K562 (cell line): ENCODE data around the gene TPD52L1. TPM values are rescaled to one million over a fixed set of nuclear protein-coding genes. Genes with fewer than 3 reads are reported as not detected.
A peak's percentile ranks its signal among the peaks of the same experiment; 100 is the strongest.

ENCODE experiments used
- CBX3 ChIP-seq, 2 experiments: IDR thresholded peaks; 1 replicate in 1 of 2; 2 replicates in 1 of 2; pipeline ENCODE4 v1.6.1; 2012; ENCODE audit warnings: inconsistent platforms in 2 of 2, low read length in 2 of 2, borderline replicate concordance in 1 of 2, control low read depth in 1 of 2
- DIDO1 ChIP-seq: fragments of 450-650 bp; IDR thresholded peaks from 2 replicates; pipeline ENCODE4 v1.6.1; 2016; ENCODE audit warnings: low read depth, missing biosample characterization, missing genetic modification characterization
- GABPA ChIP-seq: fragments of 200-800 bp; sonication (Bioruptor generic); conservative IDR thresholded peaks from 2 replicates; pipeline ENCODE4 v1.6.1; 2016; ENCODE audit warnings: low read depth, missing genetic modification characterization, missing compliant biosample characterization
- HDAC8 ChIP-seq: fragments of 450-650 bp; IDR thresholded peaks from 2 replicates; pipeline ENCODE4 v1.6.1; 2016; ENCODE audit warnings: mild to moderate bottlenecking, missing genetic modification characterization, moderate library complexity, missing compliant biosample characterization
- HMG20B ChIP-seq: fragments of 250-450 bp; sonication (Bioruptor Pico); IDR thresholded peaks from 2 replicates; pipeline ENCODE4 v1.5.0; 2021; ENCODE audit warnings: mild to moderate bottlenecking
- HNRNPUL1 ChIP-seq: fragments of 200-400 bp; formaldehyde crosslinking; IDR thresholded peaks from 2 replicates; pipeline ENCODE4 v1.6.1; 2017; ENCODE audit warnings: low read length
- HSF4 ChIP-seq: fragments of 250-450 bp; sonication (Bioruptor Pico); IDR thresholded peaks from 2 replicates; pipeline ENCODE4 v2.1.2; 2022; ENCODE audit warnings: mild to moderate bottlenecking, moderate library complexity, borderline replicate concordance
- ILF3 ChIP-seq: fragments of 450-650 bp; IDR thresholded peaks from 2 replicates; pipeline ENCODE4 v1.6.1; 2018; ENCODE audit warnings: antibody characterized with exemption, mild to moderate bottlenecking, moderate library complexity, borderline replicate concordance
- IRF2 ChIP-seq: sonication (generic); formaldehyde crosslinking; IDR thresholded peaks from 2 replicates; pipeline ENCODE4 v1.8.1; 2022; ENCODE audit warnings: mild to moderate bottlenecking, missing genetic modification reagents
- MAFK ChIP-seq: IDR thresholded peaks from 2 replicates; pipeline ENCODE4 v1.6.1; 2011; ENCODE audit warnings: low read length, improper control_type of control experiment
- MTA1 ChIP-seq: fragments of 450-650 bp; IDR thresholded peaks from 2 replicates; pipeline ENCODE4 v1.6.1; 2017; ENCODE audit warnings: borderline replicate concordance
- POLR2H ChIP-seq: IDR thresholded peaks from 2 replicates; pipeline ENCODE4 v1.6.1; 2016; ENCODE audit warnings: missing genetic modification characterization, low read depth, mild to moderate bottlenecking, control low read depth, missing compliant biosample characterization, moderate library complexity
- POLR3A ChIP-seq: IDR thresholded peaks from 2 replicates; pipeline ENCODE4 v1.6.1; 2011; ENCODE audit warnings: borderline replicate concordance, mild to moderate bottlenecking, moderate library complexity; ENCODE audit not compliant: insufficient read length, insufficient read depth; ENCODE audit errors: extremely low read depth
- RBM15 ChIP-seq: fragments of 200-400 bp; formaldehyde crosslinking; IDR thresholded peaks from 2 replicates; pipeline ENCODE4 v1.6.1; 2018; ENCODE audit warnings: mild to moderate bottlenecking, low read length, moderate library complexity; ENCODE audit not compliant: insufficient read depth
- SMARCA5 ChIP-seq: fragments of 450-650 bp; IDR thresholded peaks from 2 replicates; pipeline ENCODE4 v1.6.1; 2016
- TGIF2 ChIP-seq: sonication (generic); formaldehyde crosslinking; IDR thresholded peaks from 2 replicates; pipeline ENCODE4 v1.8.1; 2022; ENCODE audit warnings: mild to moderate bottlenecking, missing genetic modification reagents, moderate library complexity
- ZNF197 ChIP-seq: fragments of 200-800 bp; sonication (Bioruptor generic); IDR thresholded peaks from 2 replicates; pipeline ENCODE4 v1.6.1; 2016; ENCODE audit warnings: low read depth, missing genetic modification characterization, missing compliant biosample characterization
- ZNF3 ChIP-seq: fragments of 250-450 bp; sonication (Bioruptor Pico); IDR thresholded peaks from 2 replicates; pipeline ENCODE4 v1.5.0; 2021; ENCODE audit warnings: mild to moderate bottlenecking, moderate library complexity
- ZNF41 ChIP-seq: fragments of 250-450 bp; sonication (Bioruptor Pico); conservative IDR thresholded peaks from 2 replicates; pipeline ENCODE4 v1.4.0; 2020; ENCODE audit warnings: mild to moderate bottlenecking
- ZNF766 ChIP-seq: fragments of 200-800 bp; sonication (Bioruptor generic); conservative IDR thresholded peaks from 2 replicates; pipeline ENCODE4 v1.6.1; 2016; ENCODE audit warnings: missing genetic modification characterization, missing compliant biosample characterization
- polyA plus RNA-seq, 8 experiments: library from polyadenylated mRNA; depleted of rRNA in 4 of 8; stranded (reverse) in 5 of 8; unstranded in 3 of 8; fragments of >200 nt; fragmentation: Nextera tagmentation in 2 of 8; fragmentation: Illumina TruSeq in 1 of 8; extraction: Ambion mirVana in 2 of 8; extraction: Trizol in 1 of 8; gene quantifications; 2 replicates each; pipeline versions ENCODE4 v1.2.1 to v1.2.3, GENCODE V29; 2011 to 2014; ENCODE audit warnings: inconsistent platforms in 1 of 8, missing spikeins in 1 of 8
- total RNA-seq, 7 experiments: library from RNA; depleted of rRNA in 6 of 7; stranded (reverse); fragments of >200 nt in 6 of 7; fragmentation: Illumina TruSeq in 2 of 7; extraction: Trizol in 2 of 7; gene quantifications; 2 replicates each; pipeline versions ENCODE4 v1.2.1 to v1.2.3, GENCODE V29; 2011 to 2021; ENCODE audit warnings: low replicate concordance in 1 of 7
- TF ChIP-seq, protein P1 (sequence below): sonication (generic); formaldehyde crosslinking; IDR thresholded peaks from 2 replicates; pipeline ENCODE4 v1.9.0; 2022; ENCODE audit warnings: mild to moderate bottlenecking, missing genetic modification reagents
- TF ChIP-seq, protein P2 (sequence below): IDR thresholded peaks from 3 replicates; pipeline ENCODE4 v1.6.1; 2011; ENCODE audit warnings: borderline replicate concordance, mild to moderate bottlenecking; ENCODE audit not compliant: insufficient read length, insufficient read depth
- TF ChIP-seq, protein P3 (sequence below): IDR thresholded peaks from 2 replicates; pipeline ENCODE4 v1.6.1; 2016; ENCODE audit warnings: missing genetic modification characterization, missing compliant biosample characterization
- TF ChIP-seq, protein P4 (sequence below): sonication (generic); formaldehyde crosslinking; IDR thresholded peaks from 2 replicates; pipeline ENCODE4 v1.4.0; 2020; ENCODE audit warnings: mild to moderate bottlenecking, missing genetic modification reagents

The TPD52L1 gene
- total and polyA plus RNA-seq, 9 of the 15 experiments (the other 6 are each of a cell fraction or from before 2014, with no cell fraction given) = 12.9 to 149 (median 75.7) TPM

DNA sequence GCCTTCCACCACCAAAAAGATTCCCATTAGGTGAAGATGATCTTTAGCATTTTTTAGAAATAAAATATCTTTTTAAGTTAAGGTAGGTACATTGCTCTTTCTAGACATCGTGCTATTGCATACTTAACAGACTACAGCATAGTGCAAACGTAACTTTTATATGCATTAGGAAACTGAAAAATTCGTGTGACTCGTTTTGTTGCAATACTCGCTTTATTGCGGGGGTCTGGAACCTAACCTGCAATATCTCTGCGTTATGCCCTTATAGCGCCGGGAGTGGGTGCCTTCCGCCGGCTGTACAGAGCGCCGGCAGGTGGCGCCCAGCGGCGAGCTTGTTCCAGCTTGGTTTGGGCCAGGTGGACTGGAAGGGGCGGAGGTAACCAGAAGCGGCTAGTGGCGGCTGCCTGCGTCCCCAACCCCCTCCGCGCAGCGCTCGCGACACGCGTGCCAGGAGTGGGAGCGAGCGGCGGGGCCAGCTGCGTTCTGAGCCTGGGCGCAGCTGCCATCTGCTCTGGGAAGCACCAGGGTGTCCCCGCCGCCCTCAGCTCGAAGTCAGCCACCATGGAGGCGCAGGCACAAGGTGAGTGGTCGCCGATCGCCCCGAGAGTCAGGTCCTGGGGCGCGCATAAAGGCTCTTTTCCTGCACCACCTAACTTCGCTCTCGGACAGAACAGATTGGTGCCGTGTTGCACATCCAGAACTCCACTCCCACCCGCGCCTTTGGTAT lies at the start of gene TPD52L1 (continued):
- TF ChIP-seq, protein P1, sequence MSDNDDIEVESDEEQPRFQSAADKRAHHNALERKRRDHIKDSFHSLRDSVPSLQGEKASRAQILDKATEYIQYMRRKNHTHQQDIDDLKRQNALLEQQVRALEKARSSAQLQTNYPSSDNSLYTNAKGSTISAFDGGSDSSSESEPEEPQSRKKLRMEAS (CRISPR knock-in tag) = peak; percentile 89
- TF ChIP-seq, protein P2, sequence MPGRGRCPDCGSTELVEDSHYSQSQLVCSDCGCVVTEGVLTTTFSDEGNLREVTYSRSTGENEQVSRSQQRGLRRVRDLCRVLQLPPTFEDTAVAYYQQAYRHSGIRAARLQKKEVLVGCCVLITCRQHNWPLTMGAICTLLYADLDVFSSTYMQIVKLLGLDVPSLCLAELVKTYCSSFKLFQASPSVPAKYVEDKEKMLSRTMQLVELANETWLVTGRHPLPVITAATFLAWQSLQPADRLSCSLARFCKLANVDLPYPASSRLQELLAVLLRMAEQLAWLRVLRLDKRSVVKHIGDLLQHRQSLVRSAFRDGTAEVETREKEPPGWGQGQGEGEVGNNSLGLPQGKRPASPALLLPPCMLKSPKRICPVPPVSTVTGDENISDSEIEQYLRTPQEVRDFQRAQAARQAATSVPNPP = no peak
- no peak for TF ChIP-seq MTA1
- no peak for TF ChIP-seq ZNF197 (CRISPR knock-in tag)
- no peak for TF ChIP-seq POLR2H
- TF ChIP-seq SMARCA5 = no peak
- TF ChIP-seq TGIF2 = peak; percentile 42; the same call in 1 of the 2 replicates
- TF ChIP-seq, protein P3, sequence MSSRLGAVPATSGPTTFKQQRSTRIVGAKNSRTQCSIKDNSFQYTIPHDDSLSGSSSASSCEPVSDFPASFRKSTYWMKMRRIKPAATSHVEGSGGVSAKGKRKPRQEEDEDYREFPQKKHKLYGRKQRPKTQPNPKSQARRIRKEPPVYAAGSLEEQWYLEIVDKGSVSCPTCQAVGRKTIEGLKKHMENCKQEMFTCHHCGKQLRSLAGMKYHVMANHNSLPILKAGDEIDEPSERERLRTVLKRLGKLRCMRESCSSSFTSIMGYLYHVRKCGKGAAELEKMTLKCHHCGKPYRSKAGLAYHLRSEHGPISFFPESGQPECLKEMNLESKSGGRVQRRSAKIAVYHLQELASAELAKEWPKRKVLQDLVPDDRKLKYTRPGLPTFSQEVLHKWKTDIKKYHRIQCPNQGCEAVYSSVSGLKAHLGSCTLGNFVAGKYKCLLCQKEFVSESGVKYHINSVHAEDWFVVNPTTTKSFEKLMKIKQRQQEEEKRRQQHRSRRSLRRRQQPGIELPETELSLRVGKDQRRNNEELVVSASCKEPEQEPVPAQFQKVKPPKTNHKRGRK (tag) = no peak
- 0 out of 2 replicates have a peak, but pooled peaks have one; percentile 39 for TF ChIP-seq ZNF41 (CRISPR knock-in tag)
- TF ChIP-seq HDAC8 = no peak
- TF ChIP-seq HSF4 = no peak
- TF ChIP-seq HMG20B (CRISPR knock-in tag) = no peak
- TF ChIP-seq IRF2 (CRISPR knock-in tag) = no peak
- no peak for TF ChIP-seq MAFK
- TF ChIP-seq, protein P4, sequence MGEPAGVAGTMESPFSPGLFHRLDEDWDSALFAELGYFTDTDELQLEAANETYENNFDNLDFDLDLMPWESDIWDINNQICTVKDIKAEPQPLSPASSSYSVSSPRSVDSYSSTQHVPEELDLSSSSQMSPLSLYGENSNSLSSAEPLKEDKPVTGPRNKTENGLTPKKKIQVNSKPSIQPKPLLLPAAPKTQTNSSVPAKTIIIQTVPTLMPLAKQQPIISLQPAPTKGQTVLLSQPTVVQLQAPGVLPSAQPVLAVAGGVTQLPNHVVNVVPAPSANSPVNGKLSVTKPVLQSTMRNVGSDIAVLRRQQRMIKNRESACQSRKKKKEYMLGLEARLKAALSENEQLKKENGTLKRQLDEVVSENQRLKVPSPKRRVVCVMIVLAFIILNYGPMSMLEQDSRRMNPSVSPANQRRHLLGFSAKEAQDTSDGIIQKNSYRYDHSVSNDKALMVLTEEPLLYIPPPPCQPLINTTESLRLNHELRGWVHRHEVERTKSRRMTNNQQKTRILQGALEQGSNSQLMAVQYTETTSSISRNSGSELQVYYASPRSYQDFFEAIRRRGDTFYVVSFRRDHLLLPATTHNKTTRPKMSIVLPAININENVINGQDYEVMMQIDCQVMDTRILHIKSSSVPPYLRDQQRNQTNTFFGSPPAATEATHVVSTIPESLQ (CRISPR knock-in tag) = peak; percentile 58; the same call in 1 of the 2 replicates
- no peak; the same call in 1 of the 2 replicates for TF ChIP-seq ILF3
- TF ChIP-seq HNRNPUL1 = no peak
- no peak for TF ChIP-seq RBM15
- peak; percentile 45; the same call in 1 of the 2 replicates for TF ChIP-seq GABPA (tag)
- TF ChIP-seq ZNF766 = no peak
- TF ChIP-seq CBX3 (IDR thresholded peaks at IDR 0.05; ENCODE audit: borderline replicate concordance in 1 of 2, low read length in 2 of 2) = peak in 1 of 2 experiments; percentile 76; a peak in 1 of 3 replicates
- TF ChIP-seq ZNF3 (CRISPR knock-in tag) = no peak
- TF ChIP-seq DIDO1 (tag) = no peak
- no peak for TF ChIP-seq POLR3A
